ENCODE measurements around the gene WDR27.

WDR27 gene

DNA sequence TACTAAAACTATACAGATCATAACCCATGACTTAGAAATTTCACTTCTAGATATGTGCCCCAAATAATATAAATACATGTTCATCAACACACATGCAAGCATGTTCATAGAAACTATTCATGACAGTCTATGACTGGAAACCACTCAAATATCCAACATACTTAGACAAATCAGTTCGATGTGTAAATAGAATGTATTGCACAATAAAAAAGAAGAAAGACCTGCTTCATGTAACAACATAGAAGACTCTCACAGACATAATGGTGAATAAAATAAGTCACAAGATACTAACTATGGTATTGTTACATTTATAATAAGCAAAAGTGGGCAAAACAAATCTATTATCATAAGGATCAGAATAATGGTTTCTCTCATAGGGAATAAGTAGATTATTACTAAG lies 284.7 kb downstream of the WDR27 start:
- H3K4me3 ChIP-seq (ENCODE audit: low read depth, low read length), result no peak overlapping the region
- TF ChIP-seq, protein P1, sequence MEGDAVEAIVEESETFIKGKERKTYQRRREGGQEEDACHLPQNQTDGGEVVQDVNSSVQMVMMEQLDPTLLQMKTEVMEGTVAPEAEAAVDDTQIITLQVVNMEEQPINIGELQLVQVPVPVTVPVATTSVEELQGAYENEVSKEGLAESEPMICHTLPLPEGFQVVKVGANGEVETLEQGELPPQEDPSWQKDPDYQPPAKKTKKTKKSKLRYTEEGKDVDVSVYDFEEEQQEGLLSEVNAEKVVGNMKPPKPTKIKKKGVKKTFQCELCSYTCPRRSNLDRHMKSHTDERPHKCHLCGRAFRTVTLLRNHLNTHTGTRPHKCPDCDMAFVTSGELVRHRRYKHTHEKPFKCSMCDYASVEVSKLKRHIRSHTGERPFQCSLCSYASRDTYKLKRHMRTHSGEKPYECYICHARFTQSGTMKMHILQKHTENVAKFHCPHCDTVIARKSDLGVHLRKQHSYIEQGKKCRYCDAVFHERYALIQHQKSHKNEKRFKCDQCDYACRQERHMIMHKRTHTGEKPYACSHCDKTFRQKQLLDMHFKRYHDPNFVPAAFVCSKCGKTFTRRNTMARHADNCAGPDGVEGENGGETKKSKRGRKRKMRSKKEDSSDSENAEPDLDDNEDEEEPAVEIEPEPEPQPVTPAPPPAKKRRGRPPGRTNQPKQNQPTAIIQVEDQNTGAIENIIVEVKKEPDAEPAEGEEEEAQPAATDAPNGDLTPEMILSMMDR (IDR thresholded peaks at IDR 0.05; ENCODE audit: control insufficient read depth, extremely low read depth, insufficient read depth), result no peak
- no peak for DNase-seq (ENCODE audit: low read depth)

DNA sequence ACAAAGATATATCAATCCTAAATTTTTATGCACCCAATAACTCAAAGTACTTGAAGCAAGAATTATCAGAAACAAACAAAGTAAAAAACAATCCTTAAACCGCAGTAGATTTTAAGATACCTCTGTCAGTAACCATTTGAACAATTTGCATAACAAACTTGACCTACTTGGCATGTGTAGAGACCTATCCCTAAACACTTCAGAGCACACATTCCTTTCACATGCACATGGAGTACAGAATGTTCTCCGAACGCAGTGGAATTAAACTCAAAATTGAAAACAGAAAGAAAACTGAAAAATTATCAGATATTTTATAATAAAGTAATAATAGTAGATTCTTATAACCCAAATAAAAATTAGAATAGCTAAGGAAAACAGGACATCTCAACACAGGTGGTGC lies 285.6 kb downstream of the WDR27 start:
- no peak for DNase-seq (ENCODE audit: low read depth)
- H3K4me3 ChIP-seq (ENCODE audit: low read depth, low read length), result no peak overlapping the region
- TF ChIP-seq, protein P1 (IDR thresholded peaks at IDR 0.05; ENCODE audit: control insufficient read depth, extremely low read depth, insufficient read depth), result no peak

DNA sequence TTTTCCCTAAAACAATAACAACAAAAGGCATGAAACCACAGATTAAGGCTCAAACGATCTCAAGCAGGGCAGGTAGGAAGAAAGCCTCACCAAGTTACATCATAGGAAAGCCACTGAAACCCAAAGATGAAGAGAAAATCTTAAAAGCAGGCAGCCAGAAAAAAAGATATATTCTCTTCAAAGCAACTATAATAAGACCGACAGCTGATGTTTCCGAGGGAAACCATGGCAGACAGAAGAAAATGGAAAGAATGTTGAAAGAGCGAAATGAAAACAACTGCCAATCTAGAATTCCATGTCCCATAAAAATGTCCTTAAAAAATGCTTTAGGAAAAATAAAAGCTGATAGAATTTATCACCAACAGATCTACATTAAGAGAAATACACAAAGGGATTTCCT lies 286.6 kb downstream of the WDR27 start:
- TF ChIP-seq, protein P1 (IDR thresholded peaks at IDR 0.05; ENCODE audit: control insufficient read depth, extremely low read depth, insufficient read depth), result no peak
- DNase-seq (ENCODE audit: low read depth), result no peak
- H3K4me3 ChIP-seq (ENCODE audit: low read depth, low read length), result no peak overlapping the region

DNA sequence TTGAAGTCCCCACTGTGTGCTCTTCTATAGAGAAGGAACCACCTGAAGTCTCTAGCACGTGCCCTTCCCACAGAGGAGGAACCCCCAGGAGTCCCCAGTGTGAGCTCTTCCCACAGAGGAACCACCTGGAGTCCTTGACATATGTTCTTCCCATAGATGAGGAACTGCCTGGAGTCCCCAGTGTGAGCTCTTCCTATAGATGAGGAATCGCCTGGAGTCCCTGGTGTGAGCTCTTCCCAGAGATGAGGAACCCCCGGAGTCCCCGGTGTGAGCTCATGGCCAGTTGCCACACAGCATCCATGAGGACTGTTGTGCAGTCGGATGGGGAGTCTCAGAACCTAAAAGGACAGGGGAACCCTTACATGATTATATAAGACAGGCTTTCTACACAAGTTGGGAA lies 290.1 kb downstream of the WDR27 start:
- TF ChIP-seq, protein P1 (IDR thresholded peaks at IDR 0.05; ENCODE audit: control insufficient read depth, extremely low read depth, insufficient read depth), result no peak
- DNase-seq (ENCODE audit: low read depth), result no peak
- no peak overlapping the region for H3K4me3 ChIP-seq (ENCODE audit: low read depth, low read length)

DNA sequence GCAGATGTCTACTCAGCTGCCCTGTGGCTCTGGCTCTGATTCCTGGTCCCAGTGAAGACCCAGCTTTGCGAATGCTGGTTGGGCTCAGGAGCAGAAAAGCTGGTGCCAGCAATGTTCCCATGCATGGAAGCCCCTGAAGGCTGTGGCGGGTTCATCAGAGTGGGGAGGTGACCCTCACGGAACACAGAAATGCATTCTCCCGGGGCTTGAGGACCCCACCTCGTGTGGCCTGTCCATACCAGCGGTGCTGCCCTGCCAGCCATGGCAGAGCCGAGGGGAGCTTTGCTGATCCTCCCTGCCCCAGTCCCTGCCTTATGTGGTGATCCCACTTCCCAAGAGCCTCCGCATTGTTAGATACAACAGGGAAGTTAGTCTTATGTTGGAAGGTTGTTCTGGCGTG lies 290.5 kb downstream of the WDR27 start:
- no peak for DNase-seq (ENCODE audit: low read depth)
- no peak overlapping the region for H3K4me3 ChIP-seq (ENCODE audit: low read depth, low read length)
- TF ChIP-seq, protein P1 (IDR thresholded peaks at IDR 0.05; ENCODE audit: control insufficient read depth, extremely low read depth, insufficient read depth), result no peak

DNA sequence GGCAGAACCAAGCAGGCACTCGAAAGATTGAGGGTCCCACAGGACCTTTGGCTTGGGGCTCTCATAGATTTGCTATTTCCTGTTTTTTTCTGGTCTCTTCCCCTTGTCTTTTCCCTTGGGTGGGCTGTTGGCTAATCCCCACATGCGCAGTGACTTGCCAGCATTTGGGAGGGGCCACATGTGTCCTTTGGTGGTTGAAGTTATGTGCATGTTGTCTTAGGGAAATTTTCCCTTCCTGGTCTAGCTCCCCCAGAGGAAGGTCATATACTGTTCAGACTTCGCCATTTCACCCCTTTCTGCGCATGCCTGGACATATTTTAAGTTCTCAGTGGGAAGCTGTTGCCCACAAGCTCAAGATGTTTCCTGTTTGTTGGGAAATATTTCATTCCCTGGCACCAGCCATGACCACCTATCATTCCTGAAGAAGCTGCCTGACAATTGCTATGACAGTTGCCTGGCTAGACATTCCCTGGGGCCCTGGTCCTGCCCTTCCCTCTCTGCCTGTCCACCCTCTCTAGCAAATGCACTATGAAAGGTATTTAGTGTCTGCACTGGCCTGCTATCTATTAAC lies 292.0 kb downstream of the WDR27 start:
- no peak for DNase-seq (ENCODE audit: low read depth)
- TF ChIP-seq, protein P1 (IDR thresholded peaks at IDR 0.05; ENCODE audit: control insufficient read depth, extremely low read depth, insufficient read depth), result no peak
- no peak overlapping the region for H3K4me3 ChIP-seq (ENCODE audit: low read depth, low read length)

DNA sequence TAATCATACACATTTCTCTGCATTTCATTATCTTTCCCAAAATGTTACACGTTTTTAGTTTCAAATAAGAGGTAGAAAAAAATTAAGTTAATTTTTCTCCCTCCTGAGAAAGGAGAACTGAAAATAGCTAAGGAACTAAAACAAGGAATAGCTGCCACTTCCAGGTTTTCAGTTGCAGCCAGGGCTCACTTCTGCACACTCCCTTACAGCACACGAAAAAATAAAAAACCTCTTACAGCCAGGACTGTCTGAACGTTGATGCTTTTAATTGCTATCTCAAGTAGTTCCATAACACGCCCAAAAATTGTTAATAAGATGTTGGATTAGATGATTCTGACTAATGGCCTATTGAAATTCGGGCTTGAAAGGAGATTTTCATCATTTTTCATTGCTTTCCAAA lies 294.5 kb downstream of the WDR27 start:
- TF ChIP-seq, protein P1 (IDR thresholded peaks at IDR 0.05; ENCODE audit: control insufficient read depth, extremely low read depth, insufficient read depth), result no peak
- no peak for DNase-seq (ENCODE audit: low read depth)
- no peak overlapping the region for H3K4me3 ChIP-seq (ENCODE audit: low read depth, low read length)
